GM13976 (cell line): Measurements from ENCODE around the gene DELE1.
A peak's percentile ranks its signal among the peaks of the same experiment; 100 is the strongest.

ENCODE experiments used
- DNase-seq: peaks from one replicate; pipeline ENCODE4 v3.0.0; 2012; ENCODE audit warnings: low spot score
- CTCF ChIP-seq: IDR thresholded peaks from 2 replicates; pipeline ENCODE4 v1.5.1; 2012; ENCODE audit warnings: borderline replicate concordance, mild to moderate bottlenecking; ENCODE audit not compliant: insufficient read depth; ENCODE audit errors: extremely low read depth, missing control alignments, control extremely low read depth
- in situ Hi-C: fragments of 300-500 bp; cut with MboI; formaldehyde crosslinking; loops from one replicate; pipeline ENCODE4 v1.12.0; 2022; ENCODE audit warnings: low sequenced_read_pairs, mixed read lengths, inconsistent platforms; ENCODE audit not compliant: unreplicated experiment

Gene DELE1

GRCh38 chr5:141947316-141947715 is 23.6 kb downstream of the DELE1 start:
- in situ Hi-C loops: no loop called here
- TF ChIP-seq CTCF: no peak

GRCh38 chr5:141948812-141949211 is 25.1 kb downstream of the DELE1 start:
- in situ Hi-C loops: no loop called here
- no peak for TF ChIP-seq CTCF
- no peak for DNase-seq

More at GRCh38 chr5:141947316-141947715, 23.6 kb downstream of the DELE1 start:
- DNase-seq: no peak

- in situ Hi-C loops: no loop called here
- no peak for TF ChIP-seq CTCF
- no peak for DNase-seq
Measured at GRCh38 chr5:141949511-141949910, 25.8 kb downstream of the DELE1 start.

GRCh38 chr5:141950207-141951005 is 26.7 kb downstream of the DELE1 start:
- TF ChIP-seq CTCF: no peak
- in situ Hi-C loops: loop anchor here (10.0 kb wide), 1 partner anchor 256 kb away; no protein-coding TSS in a partner anchor

GRCh38 chr5:141951332-141951781 is 27.7 kb downstream of the DELE1 start:
- in situ Hi-C loops: loop anchor here (10.0 kb wide), 1 partner anchor 257 kb away; no protein-coding TSS in a partner anchor
- DNase-seq: peak; percentile 61
- peak; percentile 15 for TF ChIP-seq CTCF

More at GRCh38 chr5:141950207-141951005, 26.7 kb downstream of the DELE1 start:
- no peak for DNase-seq

- TF ChIP-seq CTCF: no peak
- in situ Hi-C loops: loop anchor here (10.0 kb wide), 1 partner anchor 257 kb away; no protein-coding TSS in a partner anchor
Measured at GRCh38 chr5:141952020-141952419, 28.3 kb downstream of the DELE1 start.

More at GRCh38 chr5:141952020-141952419, 28.3 kb downstream of the DELE1 start:
- DNase-seq: no peak
